HG03095 (cell line): ENCODE measurements around the gene CNTNAP2.

Source experiments
- ATAC-seq: cut with Tn5 transposase; IDR thresholded peaks from one replicate; pipeline ENCODE4 v1.9.1; 2021; ENCODE audit warnings: moderate library complexity; ENCODE audit not compliant: unreplicated experiment

CNTNAP2 gene

GRCh38 chr7:148340438-148341280, 2224.1 kb downstream of the CNTNAP2 start:
- ATAC-seq, result no peak

DNA sequence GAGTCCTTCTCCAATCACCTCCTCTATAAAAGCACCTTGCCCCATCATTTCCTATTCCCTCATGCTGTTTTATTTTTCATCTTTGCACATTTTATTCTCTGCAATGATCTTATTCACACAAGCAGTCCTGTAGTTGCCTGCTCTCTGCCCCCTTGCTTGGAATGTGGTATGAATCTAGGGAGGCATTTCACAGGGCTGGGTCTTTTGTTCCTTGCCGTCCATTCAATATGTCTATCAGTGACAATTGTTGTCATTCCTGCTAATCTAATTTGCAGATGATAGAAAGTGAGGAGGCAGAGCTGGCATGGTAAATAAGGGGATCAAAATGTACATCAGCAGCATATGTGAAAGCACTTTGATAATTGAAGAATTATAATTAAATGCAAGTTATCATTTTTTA, 2227.8 kb downstream of the CNTNAP2 start:
- no peak for ATAC-seq

- no peak for ATAC-seq
Measured at GRCh38 chr7:148347981-148348380, 2231.4 kb downstream of the CNTNAP2 start.

DNA sequence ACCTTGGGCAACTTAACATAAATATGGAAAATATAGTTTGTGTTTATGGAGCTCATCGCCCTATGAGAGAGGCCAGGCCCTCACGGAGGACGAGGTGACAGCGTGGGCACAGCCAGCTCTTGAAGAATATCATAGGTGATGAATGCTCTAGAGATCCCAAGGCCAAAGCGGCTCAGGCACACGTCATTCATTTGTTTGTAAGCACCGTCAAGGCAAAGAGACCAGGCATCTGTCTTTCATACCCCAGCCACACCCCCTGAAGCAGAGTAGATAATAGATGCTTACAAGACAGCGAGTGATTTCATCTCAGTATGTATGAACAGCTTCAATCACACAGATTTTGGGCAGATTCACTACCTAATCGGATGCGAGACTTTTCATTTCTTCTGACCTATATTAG, 2231.9 kb downstream of the CNTNAP2 start:
- ATAC-seq, result no peak

DNA sequence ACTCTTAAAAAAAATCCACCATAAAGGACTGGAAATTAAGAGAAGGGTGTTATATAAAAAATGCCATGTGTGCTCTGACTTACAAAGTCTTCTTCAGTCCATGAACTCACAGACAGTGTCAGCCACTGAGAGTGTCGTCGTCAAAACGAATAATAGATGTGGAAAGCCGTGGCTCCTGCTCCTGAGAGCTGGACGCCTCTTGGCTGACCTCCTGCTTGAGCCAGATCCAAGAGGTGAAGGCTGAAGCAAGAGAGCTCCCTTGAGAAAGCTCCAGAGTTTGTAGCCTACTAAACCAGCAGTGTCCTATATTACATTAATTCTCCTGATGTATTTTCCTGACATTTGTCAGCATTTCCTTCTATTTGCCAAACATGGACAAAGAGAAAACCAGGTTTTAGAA, 2239.7 kb downstream of the CNTNAP2 start:
- no peak for ATAC-seq

GRCh38 chr7:148362541-148362940, 2245.9 kb downstream of the CNTNAP2 start:
- no peak for ATAC-seq

DNA sequence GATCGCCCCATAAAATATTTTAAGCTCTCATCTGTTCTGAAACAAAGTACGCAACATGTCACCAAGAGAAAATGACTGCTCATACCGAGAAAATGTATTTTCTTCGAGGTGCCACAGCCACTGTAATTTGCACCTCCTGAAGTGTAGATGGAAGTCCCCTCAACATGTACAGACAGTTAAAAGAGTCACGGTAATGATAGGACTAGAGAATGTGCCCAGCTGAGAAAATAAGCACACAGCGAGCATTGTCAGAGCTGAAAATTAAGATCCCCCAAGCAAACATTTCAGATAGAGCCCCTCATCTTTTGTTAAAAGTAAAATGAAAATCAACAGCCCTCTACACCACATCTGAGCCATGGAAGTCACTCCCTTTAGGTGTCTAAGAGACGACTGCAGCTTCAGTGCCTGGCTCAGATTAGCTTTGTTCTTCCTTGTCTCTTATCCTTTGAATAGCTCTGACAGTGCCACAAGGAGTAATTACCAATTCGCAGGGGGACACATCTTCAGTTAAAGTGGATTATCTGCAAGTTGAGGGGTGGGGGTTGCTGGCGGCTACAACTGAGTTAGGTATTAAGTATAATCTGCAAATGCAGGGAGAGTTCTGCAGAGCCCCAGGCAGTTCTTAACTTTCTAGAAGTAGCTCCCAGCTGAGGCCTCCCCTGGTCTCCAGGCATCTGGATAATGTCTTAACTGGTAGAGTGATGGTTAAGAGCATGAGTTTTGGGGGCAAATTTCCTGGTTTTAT, 2251.3 kb downstream of the CNTNAP2 start:
- ATAC-seq, result no peak

- no peak for ATAC-seq
Measured at GRCh38 chr7:148368562-148368961, 2252.0 kb downstream of the CNTNAP2 start.

DNA sequence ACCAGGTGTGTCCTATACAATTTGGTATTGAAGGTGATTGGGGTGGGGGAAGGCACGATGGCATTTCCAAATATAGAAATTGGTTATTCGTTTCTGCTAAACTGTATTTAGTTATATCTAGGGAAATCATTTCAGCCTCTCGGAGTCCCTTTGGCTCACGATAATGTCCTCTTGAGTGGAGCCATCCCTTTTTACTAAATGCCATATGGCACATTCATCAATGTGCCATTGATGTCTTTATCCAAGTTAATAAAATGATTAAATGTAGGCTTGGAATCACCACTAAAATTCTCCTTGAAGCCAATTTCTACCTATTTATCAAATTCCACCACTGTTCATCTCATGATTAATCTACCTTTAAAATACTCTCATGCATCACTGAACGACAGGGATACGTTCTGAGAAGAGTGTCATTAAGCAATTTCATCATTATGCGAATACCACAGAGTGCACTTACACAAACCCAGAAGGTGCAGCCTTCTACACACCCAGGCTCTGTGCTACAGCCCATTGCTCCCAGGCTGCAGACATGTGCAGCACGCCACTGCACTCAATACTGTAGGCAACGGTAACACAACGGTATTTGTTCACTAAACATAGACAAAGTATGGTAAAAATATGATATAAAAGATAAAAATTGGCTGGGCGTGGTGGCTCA, 2254.8 kb downstream of the CNTNAP2 start:
- no peak for ATAC-seq

GRCh38 chr7:148374396-148375259, 2258.0 kb downstream of the CNTNAP2 start:
- no peak for ATAC-seq

DNA sequence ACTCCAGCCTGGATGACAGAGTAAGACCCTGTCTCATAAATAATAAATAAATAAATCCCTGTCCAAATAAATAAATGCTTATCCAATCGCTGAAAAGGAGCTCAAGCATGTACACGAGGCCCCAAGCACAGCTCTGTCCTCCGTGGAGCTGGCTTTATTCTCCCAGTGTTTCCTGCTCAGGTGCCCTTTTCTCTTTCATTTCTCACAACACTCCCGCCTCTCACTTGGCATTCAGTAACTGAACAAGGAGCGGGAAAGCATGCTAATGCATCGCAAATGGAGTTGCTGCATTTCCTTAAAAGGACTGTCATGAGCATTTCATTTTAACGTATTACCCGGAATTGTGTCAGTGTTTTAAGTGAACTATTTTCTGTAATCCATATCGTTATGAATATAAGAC, 2263.1 kb downstream of the CNTNAP2 start:
- ATAC-seq, result no peak

DNA sequence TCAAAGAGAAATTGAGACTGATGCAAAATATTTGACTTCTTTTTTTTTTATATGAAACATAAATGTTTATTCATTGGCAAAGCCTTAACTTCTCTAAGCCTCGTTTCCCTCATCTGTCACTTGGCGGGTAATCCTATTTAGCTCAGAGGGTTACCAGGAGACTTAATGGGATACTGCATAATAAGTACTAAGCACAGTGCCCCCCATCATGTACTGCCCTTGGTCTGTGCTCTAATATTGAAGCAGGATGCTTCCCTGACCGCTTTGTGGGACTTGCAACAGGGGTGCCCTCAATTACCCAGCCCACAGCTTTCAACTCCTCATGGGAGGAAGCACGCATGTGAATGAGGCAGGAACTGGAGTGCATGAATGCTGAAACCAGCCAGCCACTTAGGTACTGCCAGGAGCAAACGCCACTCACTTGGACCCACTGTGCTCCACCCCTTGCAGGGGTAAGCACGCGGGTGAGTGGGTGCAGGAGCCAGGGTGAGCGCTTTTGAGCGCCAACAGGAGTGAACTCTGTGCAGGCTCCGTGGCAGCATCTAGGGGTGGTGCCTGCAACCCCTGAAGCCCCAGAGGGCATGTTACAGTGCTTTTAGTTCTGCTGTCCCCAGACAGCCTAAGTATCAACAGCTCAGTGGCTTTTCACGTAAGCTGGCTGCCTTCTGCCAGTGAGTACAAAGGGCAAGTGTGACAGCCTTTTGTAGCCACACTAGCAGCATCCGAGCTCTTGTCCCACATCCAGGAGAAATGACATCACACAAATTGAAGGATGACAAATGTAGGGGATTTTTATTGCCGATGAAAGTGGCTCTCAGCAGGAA, 2264.2 kb downstream of the CNTNAP2 start:
- ATAC-seq, result no peak

DNA sequence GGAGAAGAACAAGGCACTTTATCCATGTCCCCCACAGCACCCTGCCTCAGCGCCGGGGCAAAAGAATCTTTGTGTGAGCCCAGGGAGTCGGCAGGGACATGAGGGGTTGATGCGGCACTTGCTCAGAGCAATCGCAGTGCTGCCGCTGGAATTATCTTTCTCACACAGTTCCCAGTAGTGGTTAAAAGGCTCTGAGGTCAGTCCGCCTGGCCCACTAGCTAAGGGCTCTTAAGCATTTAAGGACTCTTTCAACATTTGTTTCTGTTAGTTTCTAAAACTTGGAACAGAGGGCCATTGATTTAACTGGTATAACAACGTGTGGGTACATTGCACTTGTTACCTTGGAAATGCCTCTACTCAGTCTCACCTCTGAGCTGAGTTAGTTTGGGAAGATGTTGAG, 2266.0 kb downstream of the CNTNAP2 start:
- ATAC-seq, result no peak

DNA sequence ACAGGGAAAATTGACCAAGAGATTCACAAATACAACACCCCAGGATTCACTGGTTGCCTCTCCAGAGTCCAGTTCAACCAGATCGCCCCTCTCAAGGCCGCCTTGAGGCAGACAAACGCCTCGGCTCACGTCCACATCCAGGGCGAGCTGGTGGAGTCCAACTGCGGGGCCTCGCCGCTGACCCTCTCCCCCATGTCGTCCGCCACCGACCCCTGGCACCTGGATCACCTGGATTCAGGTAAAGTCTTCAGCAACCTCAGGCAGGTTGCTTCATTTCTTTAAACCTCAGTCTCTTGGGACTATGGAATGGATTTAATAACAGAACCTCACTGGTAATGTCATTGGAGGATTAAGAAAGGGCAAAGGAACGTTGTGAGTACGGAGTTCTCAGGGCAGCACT, 2267.1 kb downstream of the CNTNAP2 start:
- ATAC-seq, result no peak

GRCh38 chr7:148385009-148385682, 2268.5 kb downstream of the CNTNAP2 start:
- ATAC-seq, result no peak

- no peak for ATAC-seq
Measured at GRCh38 chr7:148390381-148390780, 2273.8 kb downstream of the CNTNAP2 start.

DNA sequence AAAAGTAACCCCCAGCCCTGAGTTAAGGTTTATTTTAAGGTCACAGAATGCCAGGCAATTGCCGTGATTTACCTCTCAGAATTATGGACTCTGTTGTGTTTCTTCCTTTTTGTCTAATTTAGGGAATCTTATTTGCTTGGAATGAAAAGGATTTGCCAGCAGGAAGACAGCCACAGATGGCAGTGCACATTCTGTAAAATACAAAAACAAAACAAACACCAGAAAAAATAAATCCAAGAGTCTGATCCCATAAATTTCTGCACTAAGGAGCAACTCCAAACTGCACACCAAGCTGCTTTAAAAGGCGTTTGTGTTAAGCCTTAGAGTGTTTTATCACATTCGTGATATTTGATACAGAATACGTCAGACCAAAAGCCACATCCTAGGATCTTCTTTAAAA, 2275.0 kb downstream of the CNTNAP2 start:
- no peak for ATAC-seq

- ATAC-seq, result no peak
Measured at GRCh38 chr7:148394582-148394981, 2278.0 kb downstream of the CNTNAP2 start.

- no peak for ATAC-seq
Measured at GRCh38 chr7:148395352-148395811, 2278.8 kb downstream of the CNTNAP2 start.
